Measurements from ENCODE around the gene MEX3D.

Gene MEX3D

GRCh38 chr19:1593501-1593772 lies 25.3 kb upstream of the MEX3D start:
- no peak for DNase-seq (ENCODE audit: low read depth)

- peak; percentile 90 for DNase-seq (ENCODE audit: low read depth)
Measured at GRCh38 chr19:1592755-1593500, 24.8 kb upstream of the MEX3D start, which contains the start of gene MBD3. TSS of gene MBD3 (minus strand) at chr19:1592865. CDS start at chr19:1592631, 234 bp downstream.

GRCh38 chr19:1592024-1592754 lies 24.1 kb upstream of the MEX3D start:
- peak; percentile 89 for DNase-seq (ENCODE audit: low read depth)

- no peak for DNase-seq (ENCODE audit: low read depth)
Measured at GRCh38 chr19:1591421-1592023, 23.4 kb upstream of the MEX3D start.

GRCh38 chr19:1590641-1591397 lies 22.7 kb upstream of the MEX3D start:
- DNase-seq (ENCODE audit: low read depth), result no peak

GRCh38 chr19:1587872-1588271 lies 19.7 kb upstream of the MEX3D start:
- no peak for DNase-seq (ENCODE audit: low read depth)

GRCh38 chr19:1585243-1585580 lies 17.1 kb upstream of the MEX3D start:
- no peak for DNase-seq (ENCODE audit: low read depth)

- DNase-seq (ENCODE audit: low read depth), result no peak
Measured at GRCh38 chr19:1584500-1585242, 16.5 kb upstream of the MEX3D start.

- no peak for DNase-seq (ENCODE audit: low read depth)
Measured at GRCh38 chr19:1582201-1582600, 14.1 kb upstream of the MEX3D start.

- DNase-seq (ENCODE audit: low read depth), result no peak
Measured at GRCh38 chr19:1580957-1581356, 12.8 kb upstream of the MEX3D start.

- no peak for DNase-seq (ENCODE audit: low read depth)
Measured at GRCh38 chr19:1580382-1580781, 12.3 kb upstream of the MEX3D start.

GRCh38 chr19:1579222-1579621 lies 11.1 kb upstream of the MEX3D start:
- no peak for DNase-seq (ENCODE audit: low read depth)

- DNase-seq (ENCODE audit: low read depth), result no peak
Measured at GRCh38 chr19:1577929-1578618, 9.9 kb upstream of the MEX3D start.

GRCh38 chr19:1577090-1577928 lies 9.2 kb upstream of the MEX3D start:
- DNase-seq (ENCODE audit: low read depth), result no peak

GRCh38 chr19:1576242-1577089 lies 8.3 kb upstream of the MEX3D start:
- no peak for DNase-seq (ENCODE audit: low read depth)

GRCh38 chr19:1575323-1576241 lies 7.5 kb upstream of the MEX3D start:
- DNase-seq (ENCODE audit: low read depth), result no peak

GRCh38 chr19:1574354-1575136 lies 6.4 kb upstream of the MEX3D start:
- no peak for DNase-seq (ENCODE audit: low read depth)

- no peak for DNase-seq (ENCODE audit: low read depth)
Measured at GRCh38 chr19:1572795-1573194, 4.7 kb upstream of the MEX3D start.

Data from iris pigment epithelial cell (primary cell).